Activated T-helper 1 cell treated with Interleukin-2 at 50 U/mL for 16 hours (primary cell): ENCODE data around the gene HEATR1.

Source experiments
- DNase-seq: peaks from one replicate; pipeline ENCODE4 v3.0.0-alpha.2; 2020; ENCODE audit warnings: low read depth

The HEATR1 gene

DNA sequence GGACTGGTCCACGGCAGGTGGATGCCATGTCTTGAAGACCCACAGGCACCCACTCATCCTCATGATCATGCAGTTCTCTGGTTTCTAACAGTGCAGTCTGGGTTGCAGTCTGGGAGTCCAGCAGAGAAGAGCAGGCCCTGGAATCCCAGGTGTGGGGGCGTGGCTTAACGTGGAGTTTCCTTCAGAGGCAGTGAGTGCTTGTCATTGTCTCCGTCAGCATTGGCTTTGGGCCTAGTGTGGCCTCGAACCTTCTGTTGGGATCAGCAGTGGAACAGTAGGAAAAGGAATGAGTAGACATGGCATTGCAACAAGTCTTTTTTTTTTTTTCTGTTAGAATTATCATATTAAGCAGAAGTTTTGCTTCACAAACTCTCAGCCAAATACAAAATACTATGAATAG is 67.8 kb downstream of the HEATR1 start:
- DNase-seq = no peak

DNA sequence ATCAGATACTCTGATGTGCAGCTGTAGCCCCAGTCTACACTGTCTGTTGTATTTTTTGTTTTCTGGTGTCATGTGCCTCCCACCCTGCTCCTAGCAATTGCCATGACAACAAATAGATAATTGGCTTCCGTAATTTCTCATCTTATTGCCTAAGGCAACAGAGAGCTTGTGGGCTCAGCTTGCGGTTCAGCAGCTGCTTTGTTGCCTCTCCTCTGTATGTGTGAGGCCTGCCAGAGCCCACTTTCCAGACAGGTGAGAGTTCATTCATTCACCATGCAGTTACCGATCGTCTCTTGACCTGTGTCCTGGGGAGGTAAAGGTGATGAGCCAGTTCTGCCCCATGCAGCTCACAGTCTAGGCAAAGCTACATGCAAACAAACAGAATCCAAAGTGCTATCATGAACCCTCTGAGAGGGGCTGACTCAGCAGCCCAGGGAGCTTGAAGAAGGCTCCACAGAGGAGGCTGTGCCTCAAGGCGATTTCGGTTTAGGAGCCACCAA is 68.6 kb downstream of the HEATR1 start:
- DNase-seq = no peak

DNA sequence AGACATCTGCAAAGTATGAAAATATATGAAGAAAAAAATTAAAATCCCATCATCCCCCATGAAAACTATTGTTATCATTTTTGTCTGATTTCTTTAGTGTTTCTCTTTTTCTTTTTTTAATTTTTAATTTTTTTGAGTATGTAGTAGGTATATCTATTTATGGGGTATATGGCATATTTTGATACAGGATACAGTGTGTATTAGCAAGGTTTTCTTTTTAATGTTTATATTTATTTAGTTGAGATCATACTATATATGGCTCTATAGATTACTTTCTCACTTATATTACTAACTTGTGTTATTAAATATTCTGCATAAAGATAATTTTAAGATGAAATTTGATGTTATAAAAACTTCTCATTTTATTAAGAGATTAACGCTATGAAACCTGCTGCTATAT is 69.1 kb downstream of the HEATR1 start:
- no peak for DNase-seq

DNA sequence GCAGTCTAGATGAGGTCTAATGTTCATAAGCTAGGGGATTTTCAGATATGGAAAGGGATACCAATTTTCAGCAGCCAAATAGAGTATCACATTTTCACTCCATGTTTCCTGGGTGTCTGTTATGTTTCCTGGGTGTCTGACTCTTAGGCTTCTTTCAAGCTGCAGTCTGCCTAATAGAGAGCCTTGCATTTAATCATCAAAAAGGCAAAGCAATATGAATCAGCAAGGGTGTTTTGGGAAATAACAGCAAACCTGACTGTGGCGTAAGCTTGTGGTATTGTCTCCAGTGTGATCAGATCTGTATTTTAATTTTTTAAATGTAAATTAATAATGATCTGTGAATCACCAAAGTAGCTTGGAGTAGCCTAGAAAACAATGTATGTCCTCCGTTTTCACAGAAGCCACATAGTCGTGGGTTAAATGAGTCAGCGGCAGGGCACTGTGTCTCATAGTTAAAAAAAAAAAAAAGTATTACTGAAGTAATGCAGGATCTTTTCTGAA is 70.1 kb downstream of the HEATR1 start:
- DNase-seq = no peak

DNA sequence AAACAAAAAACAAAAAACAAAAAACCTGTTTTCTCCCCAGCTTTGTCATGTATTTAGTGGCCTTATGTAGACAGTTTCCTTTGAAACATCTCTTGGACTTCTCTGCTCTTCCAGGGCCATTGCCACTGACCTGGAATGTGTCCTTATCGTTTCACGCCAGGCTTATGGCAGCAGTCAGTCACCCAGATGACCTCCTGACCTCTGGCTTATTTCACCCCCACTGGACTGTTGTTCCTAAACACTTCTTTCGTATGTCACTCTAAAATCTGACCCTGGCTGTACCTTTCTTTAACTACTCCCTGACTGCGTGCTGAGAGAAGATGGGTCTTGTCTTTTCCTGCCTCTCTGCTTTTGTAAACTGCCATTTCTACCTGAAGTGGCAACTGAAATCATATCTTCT is 71.5 kb downstream of the HEATR1 start:
- no peak for DNase-seq

DNA sequence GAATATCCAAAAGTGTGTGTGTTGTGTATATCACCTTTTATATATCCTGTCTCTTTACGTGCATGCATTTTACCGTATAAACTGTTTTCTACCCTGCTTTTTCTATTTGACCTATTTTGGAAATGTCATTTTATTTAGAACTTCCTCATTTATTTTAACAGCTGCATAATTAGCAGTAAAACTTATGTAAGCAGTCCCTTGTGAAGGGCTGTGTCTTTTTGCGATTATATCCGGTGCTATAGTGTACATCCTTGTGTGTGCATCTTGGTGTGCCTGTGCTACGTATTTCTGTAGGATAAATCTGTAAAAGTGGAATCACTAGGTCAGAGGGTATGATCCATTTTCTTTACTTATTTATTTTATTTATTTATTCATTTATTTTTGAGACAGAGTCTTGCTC is 73.4 kb downstream of the HEATR1 start:
- no peak for DNase-seq

DNA sequence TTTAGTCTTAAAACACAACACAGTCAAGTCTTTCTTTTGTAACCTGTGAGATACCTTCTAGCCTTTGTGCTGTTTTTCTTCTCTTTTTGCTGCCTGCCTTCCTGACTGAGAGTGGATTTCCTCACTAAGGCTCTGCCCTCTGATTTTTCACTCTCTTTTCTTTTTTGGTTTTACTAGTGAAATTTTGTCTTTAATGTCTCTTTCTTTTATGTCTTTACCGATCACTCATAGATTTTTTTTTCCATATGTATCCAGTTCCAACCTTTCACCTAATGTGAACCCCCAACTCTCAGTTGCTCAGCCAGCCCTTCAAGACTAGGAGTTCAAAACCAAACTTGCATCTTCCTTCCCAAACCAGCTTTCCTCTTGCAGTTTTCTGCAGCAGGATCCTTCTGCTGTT is 74.0 kb downstream of the HEATR1 start:
- DNase-seq = no peak

DNA sequence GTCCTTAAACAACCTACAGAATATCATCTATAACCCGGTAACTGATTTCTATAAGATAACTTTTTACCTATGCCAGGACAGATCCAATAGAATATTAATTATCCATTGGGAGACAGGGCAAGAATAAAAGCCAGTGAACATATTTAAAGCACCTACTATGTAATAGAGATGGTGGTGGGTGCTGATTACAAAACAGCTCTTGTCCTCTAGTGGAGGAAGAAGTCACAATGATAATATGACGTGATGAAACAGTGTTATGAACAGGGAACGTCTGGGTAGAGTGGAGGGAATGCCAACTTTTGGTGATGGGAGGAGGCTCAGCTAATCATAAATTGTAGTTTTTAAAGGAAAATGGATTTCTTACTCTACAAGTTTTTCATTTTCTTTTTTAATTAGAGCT is 78.2 kb downstream of the HEATR1 start:
- DNase-seq = no peak

DNA sequence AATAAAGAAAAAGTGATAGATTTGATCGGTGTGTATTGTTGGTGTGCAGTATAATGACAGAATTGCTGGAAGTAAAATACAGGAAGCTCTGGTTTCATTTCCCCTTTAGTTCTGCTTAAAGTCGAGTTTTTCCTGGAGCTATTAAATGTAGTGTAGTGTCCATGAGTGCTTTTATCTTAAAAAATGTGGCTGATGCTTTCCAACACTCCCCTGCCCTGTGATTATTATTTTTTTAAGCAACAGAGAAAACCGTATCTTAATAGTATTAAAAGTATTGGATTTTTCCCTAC is 79.5 kb downstream of the HEATR1 start:
- no peak for DNase-seq

DNA sequence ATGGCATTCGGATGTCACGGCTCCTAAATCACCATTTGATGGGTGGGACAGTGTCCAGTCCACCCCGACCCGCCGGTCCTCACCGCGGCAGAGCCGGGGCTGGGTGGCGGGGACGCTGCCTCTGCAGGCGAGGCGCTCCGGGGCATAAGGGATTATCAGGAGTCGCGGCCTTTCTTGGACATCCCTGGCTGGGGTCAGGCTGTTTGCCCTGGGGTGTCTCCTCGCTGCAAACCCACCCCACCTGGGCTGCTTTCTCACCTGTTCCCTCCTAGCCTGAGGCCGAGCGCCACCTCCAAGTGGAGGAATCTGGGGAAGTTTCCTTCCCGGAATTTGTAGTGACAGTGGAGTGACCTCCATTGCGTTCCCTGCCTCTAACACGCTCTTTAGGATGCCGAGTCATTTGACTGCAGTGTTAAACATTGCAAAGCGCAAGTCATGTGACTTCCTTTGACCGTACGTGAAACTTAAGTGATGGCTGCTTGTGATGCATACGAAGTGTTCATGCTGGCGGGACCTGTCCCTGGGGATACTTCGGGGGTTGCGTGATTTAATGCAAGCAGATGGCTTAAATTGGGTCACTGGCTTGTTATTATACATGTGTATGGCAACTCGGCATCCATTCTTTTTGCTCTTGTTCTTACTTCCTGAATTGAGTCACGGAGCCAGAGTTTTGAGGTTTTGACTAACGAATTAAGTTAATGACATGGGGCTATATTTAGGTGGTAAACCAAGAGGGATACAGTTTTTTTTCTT is 80.0 kb downstream of the HEATR1 start:
- peak; percentile 32 for DNase-seq

DNA sequence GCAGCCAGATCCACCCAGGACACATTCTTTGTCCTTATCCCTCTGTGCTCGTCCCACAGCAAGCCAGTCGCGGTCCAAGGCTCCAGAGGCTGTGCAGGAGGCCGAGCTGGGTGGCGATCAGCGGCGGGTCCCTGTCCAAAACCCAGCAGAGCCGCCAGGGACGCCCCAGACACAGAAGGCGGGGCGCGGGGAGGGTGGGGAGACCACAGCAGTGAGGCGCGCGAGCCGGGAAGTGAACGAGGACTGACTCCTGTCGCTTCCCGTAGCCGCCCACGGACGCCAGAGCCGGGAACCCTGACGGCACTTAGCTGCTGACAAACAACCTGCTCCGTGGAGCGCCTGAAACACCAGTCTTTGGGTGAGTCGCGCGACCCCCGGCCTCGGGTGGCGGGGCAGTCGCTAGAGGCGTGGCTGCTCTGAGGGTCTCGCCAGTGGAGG is 80.6 kb downstream of the HEATR1 start, which contains the start of gene LGALS8:
LGALS8 (plus strand) TSS at position 279 of the 438 bp plus-strand sequence. CDS start 2,089 bp downstream, outside the sequence.
- peak; percentile 77 for DNase-seq

DNA sequence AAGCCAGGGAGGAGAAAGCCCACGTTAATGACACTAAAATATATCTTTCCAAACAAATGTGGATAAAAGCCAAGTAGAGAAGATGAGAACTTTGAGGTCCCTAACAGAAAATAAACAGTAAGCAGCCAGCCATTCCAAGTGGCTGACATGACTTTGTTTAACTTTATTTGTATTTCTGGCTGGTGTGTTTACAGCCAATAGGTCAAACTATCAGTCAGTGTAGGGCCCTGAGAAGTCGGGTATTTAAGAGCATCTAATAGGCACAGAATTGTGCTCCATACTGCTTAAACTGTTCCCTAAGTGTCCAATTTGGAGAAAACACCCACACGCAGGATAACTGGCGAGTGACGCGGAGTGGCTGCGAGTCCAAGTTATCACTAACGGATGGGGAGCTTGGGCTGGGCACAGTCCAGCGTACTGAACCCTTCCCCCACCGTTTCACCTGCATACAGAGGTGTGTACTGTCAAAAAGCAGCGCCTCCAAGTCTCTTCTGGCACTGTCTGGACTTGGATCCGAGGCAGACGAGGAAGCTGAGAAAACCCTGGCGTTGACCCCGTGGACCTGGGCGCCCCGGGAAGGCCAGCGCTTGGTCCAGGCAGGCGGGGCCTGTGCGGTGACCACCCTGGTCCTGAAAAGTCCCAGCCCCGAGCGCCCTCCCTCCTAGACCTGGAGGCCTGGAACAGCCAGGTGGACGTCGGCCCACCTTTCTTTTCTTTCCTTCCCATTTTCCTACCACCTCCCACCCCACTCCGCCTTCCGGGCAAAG is 81.2 kb downstream of the HEATR1 start:
- no peak for DNase-seq

DNA sequence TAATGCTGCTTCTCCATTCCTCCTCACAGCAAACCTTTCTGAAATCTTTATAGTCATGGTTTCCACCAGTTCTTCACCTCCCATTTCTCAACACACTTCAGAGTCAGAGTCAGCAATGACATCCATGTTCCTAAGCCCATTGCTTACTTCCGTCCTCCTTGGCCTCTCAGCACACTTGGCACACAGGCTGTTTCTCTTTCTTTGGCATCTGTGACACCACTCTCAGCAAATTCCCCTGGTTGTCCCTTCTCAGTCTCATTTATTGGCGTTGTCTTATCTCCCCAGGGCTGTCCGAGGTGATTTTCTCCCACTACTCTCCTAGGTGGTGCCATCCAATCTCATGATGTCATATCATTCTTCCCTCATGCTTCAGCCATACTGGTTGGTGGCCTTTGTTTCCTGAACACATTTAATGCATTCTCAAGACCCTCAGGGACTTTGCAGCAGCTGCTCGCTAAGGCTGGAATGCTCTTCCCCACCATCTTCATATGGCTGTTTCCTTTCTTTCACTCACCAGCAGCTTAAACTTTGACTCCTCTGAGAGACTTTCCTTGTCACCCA is 83.8 kb downstream of the HEATR1 start:
- no peak for DNase-seq

DNA sequence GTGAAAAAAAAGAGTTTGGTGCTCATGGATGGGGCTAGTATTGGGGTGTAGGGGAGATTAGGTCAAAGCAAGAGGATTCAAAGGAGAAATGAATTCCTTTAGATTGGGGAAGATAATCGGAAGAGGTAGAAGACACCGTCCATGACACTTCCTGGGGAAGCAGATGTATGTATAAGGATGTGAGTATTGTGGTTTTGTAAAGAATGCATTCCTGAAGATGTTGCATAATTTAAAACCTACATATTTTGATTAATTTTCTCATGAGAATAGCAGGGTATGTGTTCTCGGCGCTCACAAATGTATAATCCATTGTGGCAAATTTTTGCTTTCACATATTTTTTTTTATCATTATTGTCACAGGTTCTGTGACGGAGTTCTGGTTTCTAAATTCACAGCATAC is 86.0 kb downstream of the HEATR1 start:
- no peak for DNase-seq

DNA sequence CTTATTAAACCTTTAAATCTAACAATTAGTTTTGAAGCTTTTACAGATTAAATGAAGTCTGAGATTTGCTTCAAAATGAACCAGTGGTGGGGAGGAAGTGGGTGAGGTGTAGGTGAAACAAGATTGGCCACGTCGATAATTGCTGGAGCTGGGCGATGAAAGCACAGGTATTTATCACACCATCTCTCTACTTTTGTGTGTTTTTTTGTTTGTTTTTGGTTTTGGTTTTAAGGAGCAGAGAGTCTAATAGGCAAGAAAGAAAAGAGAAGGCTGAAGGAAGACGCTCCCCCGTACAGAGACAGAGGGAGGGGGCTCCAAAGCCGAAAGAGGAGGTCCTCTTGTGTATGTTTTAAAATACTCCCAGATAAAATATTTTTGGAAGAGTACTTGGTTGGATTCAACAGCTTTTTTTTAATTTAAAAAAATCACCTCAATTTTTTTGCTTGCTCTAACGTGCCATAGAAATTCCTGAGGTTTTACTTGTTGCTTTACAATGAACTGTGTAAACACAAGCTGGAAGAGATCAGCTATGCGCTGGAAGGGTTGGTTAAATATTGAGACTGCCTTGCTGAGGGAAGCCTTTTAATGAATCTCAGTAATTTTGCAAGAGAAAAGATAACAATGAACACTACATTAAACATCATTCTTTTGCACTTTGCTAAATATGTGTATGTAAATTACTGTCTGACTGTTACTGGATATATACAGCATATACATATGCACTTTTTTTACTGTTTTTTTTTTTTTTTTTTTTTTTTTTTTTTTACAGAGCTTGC is 87.2 kb downstream of the HEATR1 start:
- peak; percentile 25 for DNase-seq

DNA sequence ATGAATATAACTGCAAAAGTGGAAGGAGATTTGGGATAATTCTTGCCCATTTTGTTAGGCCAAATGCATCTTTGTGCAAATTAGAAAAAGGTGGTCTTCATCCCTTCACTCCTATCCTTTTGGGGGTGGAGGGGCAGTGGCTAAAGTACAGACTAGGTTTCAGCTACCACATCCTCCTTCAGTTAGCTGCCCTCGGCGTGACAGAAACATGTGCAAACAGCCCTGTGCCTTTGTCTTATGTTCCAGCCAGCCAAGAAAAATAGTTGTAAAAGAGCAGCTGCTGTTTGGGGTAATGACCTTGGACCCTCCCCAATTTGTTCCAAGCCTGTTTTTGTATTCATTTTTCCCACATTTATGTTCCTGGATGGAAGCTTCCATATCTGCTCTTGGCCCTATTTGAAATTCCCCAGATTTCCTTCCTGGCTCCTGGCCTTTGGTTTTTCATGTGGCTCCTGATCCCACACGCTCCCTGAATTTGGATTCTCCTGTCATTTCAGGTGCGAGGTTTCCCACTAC is 88.8 kb downstream of the HEATR1 start:
- DNase-seq = no peak

DNA sequence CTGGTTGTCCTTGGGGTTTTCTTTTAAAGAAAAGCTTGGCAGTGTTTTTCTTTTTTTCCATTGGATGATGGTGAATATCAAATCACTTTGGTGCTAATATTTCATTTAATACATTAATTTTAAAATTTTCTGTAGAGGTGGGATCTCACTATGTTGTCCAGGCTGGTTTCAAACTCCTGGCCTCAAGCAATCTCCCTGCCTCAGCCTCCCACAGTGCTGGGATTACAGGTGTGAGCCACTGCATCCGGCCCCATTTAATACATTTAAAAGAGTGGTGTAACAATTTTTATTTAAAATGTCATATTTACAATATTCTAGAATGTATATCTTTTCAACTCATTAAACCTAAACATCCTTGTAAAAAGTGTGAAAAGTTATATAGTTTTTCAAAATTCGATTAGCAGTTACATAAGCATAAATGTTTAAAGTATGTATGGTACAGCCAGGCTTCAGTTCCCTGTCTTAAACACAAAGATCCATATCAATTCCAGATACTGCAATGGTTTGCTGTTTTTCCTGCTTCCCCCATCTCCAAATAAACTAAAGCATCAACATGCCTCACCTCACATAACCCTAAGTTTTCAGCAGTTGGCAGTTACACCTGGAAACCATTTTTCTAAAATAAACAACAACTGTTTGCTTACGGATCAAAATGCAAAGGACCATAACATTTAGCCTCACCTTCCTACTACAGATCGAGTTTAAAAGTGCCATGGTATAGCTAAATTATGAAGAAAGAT is 89.4 kb downstream of the HEATR1 start:
- DNase-seq = no peak

DNA sequence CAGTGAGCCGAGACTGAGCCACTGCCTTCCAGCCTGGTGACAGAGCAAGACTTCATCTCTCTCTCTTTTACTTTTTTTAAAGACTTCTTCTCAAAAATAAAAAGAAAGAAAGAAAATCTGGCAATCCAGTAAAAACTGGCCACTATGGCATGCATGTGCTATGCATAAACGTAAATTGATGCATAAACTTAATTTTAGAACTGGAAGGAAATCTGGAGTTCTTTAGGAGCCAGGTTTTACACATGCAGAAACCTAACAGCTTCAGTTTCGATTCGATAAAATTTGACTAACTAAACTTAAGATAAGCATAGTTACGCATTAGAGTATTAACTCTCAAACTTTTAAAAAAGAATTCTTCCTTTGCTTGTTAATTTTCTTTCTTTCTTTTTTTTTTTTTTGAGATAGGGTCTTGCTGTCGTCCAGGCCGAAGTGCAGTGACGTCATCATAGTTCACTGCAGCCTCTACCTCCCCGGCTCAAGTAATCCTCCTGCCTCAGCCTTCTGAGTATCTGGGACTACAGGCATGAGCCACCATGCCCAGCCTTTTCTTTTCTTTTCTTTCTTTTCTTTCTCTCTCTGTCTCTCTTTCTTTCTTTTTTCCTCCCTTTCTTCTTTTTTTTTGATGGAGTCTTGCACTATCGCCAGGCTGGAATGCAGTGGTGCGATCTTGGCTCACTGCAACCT is 92.4 kb downstream of the HEATR1 start:
- DNase-seq = no peak

DNA sequence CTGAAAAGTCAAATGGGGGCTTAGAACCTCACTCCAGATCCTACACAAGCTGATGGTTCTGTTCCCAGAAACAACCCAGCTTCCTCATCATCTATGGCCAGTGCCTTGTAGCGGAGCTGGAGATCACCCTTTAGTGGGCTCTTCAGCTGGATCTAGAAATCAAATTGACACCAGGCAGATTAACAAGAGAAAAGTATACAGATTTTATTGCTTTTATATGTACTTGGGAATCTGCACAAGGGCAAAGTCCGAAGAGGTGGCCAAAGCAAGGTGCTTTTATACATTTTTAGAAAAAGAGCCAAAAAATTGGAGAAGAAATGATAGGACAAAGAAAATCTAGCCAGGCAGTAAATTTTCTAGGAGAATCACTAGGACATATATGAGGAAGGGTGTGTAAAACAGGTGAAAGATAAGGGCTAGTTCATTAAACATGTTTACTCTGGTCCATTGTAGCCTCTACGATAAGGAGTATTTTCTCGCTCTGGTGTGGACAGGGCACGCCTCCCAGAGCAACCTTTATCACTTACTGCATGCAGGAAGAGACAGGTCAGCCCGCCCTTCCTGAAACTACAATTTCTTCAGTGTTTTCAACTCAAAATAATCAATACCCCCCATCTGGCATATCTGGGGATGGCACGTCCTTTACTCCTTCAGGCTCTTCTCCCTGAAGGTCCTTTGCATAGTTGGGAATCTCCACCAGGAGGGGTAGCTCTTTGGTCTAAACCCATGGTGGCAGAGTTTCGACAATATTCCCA is 94.5 kb downstream of the HEATR1 start:
- DNase-seq = no peak

DNA sequence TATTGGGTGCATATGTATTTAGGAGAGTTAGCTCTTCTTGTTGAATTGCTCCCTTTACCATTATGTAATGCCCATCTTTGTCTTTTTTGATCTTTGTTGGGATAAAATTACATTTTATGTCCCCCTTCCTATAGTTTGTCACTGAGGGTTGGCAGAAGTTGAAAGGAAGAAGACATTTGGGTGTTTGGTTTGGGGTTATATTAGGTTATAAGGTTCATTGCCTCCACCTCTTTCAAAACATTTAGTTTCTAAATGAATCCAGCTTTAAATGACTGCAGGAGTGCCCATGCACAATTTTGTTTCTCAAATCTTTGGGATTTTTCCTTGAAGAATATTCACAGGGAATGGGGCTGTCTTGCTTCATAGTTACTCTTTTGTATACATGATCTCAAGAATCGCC is 95.1 kb downstream of the HEATR1 start:
- DNase-seq = no peak
